NCI-H2227 treated with DMSO at 0.1 percent for 48 hours (cell line): ENCODE data around the gene EWSR1.

Source experiments
- DNase-seq: peaks from one replicate; lab custom pipeline; 2025; lab: John Stamatoyannopoulos, UW

Gene EWSR1

GRCh38 chr22:29306835-29307595 is 38.9 kb downstream of the EWSR1 start:
- peak; percentile 33 for DNase-seq

GRCh38 chr22:29307596-29308147 is 39.6 kb downstream of the EWSR1 start:
- no peak for DNase-seq

- DNase-seq: no peak
Measured at GRCh38 chr22:29308148-29308790, 40.2 kb downstream of the EWSR1 start.

- no peak for DNase-seq
Measured at GRCh38 chr22:29308791-29309262, 40.8 kb downstream of the EWSR1 start.

- no peak for DNase-seq
Measured at GRCh38 chr22:29309332-29310064, 41.4 kb downstream of the EWSR1 start.

- no peak for DNase-seq
Measured at GRCh38 chr22:29310065-29310862, 42.2 kb downstream of the EWSR1 start.

- DNase-seq: peak; percentile 23
Measured at GRCh38 chr22:29310863-29311339, 42.8 kb downstream of the EWSR1 start.

GRCh38 chr22:29311464-29312217 is 43.6 kb downstream of the EWSR1 start:
- no peak for DNase-seq

GRCh38 chr22:29312218-29313125 is 44.4 kb downstream of the EWSR1 start:
- no peak for DNase-seq

- no peak for DNase-seq
Measured at GRCh38 chr22:29313126-29313575, 45.1 kb downstream of the EWSR1 start.

GRCh38 chr22:29313576-29314466 is 45.8 kb downstream of the EWSR1 start:
- DNase-seq: no peak

- no peak for DNase-seq
Measured at GRCh38 chr22:29314537-29315285, 46.6 kb downstream of the EWSR1 start.

GRCh38 chr22:29315286-29316140 is 47.4 kb downstream of the EWSR1 start, which contains the start of gene RASL10A:
TSS of gene RASL10A (minus strand) at chr22:29315697. CDS start at chr22:29315246, 451 bp downstream.
- DNase-seq: no peak

- DNase-seq: no peak
Measured at GRCh38 chr22:29316141-29316828, 48.2 kb downstream of the EWSR1 start.

- no peak for DNase-seq
Measured at GRCh38 chr22:29317827-29318454, 49.9 kb downstream of the EWSR1 start.

- DNase-seq: no peak
Measured at GRCh38 chr22:29319072-29319471, 51.0 kb downstream of the EWSR1 start.
